Mesothelial cell of epicardium (in vitro differentiated cells): ENCODE results near the gene PROX2. TPM values are rescaled to one million over a fixed set of nuclear protein-coding genes. Genes with fewer than 3 reads are reported as not detected.

Source experiments
- DNase-seq, 2 experiments: peaks; one replicate each; pipeline ENCODE4 v3.0.0; 2021; ENCODE audit warnings: low spot score in 2 of 2; ENCODE audit not compliant: unreplicated experiment in 2 of 2
- H3K27ac Mint-ChIP-seq: 2 replicates; pipeline ENCODE4 v1.8.0; 2021; ENCODE audit warnings: mixed read lengths
- H3K27me3 Mint-ChIP-seq: 2 replicates; pipeline ENCODE4 v1.8.0; 2021; ENCODE audit warnings: low read depth, mixed read lengths
- H3K36me3 Mint-ChIP-seq: 2 replicates; pipeline ENCODE4 v1.8.0; 2021; ENCODE audit warnings: mixed read lengths
- H3K4me1 Mint-ChIP-seq: 2 replicates; pipeline ENCODE4 v1.8.0; 2021; ENCODE audit warnings: mixed read lengths
- H3K4me3 Mint-ChIP-seq: 2 replicates; pipeline ENCODE4 v1.8.0; 2021; ENCODE audit warnings: mild to moderate bottlenecking, moderate library complexity, mixed read lengths
- H3K9me3 Mint-ChIP-seq: 2 replicates; pipeline ENCODE4 v1.8.0; 2021; ENCODE audit warnings: mixed read lengths
- CTCF ChIP-seq: fragments of 200-600 bp; sonication (generic); IDR thresholded peaks from one replicate; pipeline ENCODE4 v1.5.0; 2021; ENCODE audit warnings: antibody characterized with exemption; ENCODE audit not compliant: unreplicated experiment
- total RNA-seq: library from RNA; stranded (reverse); gene quantifications from 3 replicates; pipeline ENCODE4 v1.2.1, GENCODE V29; 2021

PROX2 gene
- total RNA-seq, 1 donor from 2014 or later, result not detected

DNA sequence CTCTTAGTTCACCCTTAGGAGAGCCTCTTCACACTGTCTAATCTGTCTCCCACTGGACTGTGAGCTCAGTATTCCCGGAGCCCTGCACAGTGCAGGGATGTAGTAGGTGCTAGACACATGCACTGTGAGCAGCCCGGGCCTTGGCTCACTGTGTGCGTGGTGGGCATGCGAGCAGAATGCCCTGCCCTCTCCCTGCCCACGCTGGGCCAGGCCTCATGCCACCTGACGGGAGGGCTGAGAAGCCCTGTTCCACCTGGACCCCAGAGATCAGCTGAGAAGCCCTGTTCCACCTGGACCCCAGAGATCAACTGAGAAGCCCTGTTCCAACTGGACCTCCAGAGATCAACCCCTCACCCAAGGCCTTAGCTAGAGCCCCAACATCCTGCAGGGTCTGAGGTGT lies 36.2 kb upstream of the PROX2 start:
- no peaks in the 10 kb centered on the region for H3K36me3 Mint-ChIP-seq
- H3K4me3 Mint-ChIP-seq, result no peak overlapping the region
- peaks cover 2% of the 10 kb centered on the region for H3K4me1 Mint-ChIP-seq
- no peaks in the 10 kb centered on the region for H3K9me3 Mint-ChIP-seq
- no peaks in the 10 kb centered on the region for H3K27me3 Mint-ChIP-seq
- DNase-seq, result no peak
- no peak for TF ChIP-seq CTCF
- no peak overlapping the region for H3K27ac Mint-ChIP-seq

DNA sequence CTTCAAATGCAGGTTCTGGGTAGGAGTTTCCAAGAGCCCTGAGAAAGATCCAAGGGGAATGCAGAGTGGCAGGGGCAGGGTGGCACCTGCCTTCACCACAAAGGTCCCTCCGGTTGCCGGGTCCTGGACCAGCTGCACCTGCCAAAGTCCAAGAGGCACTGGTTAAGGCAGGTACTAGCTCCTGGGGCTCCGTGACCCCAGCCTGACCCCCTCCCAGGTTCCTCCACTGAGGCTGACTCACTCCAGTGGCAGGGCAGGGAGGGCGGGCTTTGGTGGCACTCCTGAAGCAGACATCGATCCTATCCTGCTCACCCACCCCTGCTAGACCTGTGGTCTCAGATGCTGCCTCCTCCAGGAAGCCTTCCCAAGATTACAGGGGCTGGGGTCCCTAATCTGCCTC lies 35.8 kb upstream of the PROX2 start:
- no peak overlapping the region for H3K27ac Mint-ChIP-seq
- no peaks in the 10 kb centered on the region for H3K27me3 Mint-ChIP-seq
- H3K4me3 Mint-ChIP-seq, result no peak overlapping the region
- DNase-seq, result no peak
- H3K4me1 Mint-ChIP-seq, result peaks cover 2% of the 10 kb centered on the region
- H3K36me3 Mint-ChIP-seq, result no peaks in the 10 kb centered on the region
- no peak for TF ChIP-seq CTCF
- no peaks in the 10 kb centered on the region for H3K9me3 Mint-ChIP-seq

DNA sequence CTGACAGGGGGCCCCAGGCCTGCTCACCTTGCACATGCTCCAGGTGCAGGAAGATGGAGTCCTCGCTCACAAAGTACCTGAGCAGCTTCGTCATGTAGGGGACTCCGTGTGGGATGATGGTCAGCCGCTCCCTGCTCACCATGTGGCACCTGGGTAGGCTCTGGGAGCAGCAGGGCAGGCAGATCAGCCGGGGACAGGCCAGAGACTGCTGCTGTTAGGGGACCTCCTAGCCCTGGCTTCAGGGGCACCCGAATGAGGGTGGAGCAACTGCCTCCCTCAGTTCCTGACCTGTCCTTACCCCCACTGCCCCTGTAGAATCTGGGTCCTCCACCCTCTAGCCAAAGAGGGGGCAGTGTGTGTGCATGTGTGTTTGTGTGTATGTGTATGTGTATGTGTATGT lies 35.3 kb upstream of the PROX2 start:
- Mint-ChIP-seq H3K27me3 (no peaks in the 10 kb centered on the region), H3K9me3 (no peaks in the 10 kb centered on the region), H3K27ac (no peak overlapping the region), H3K4me1 (peaks cover 2% of the 10 kb centered on the region), H3K36me3 (no peaks in the 10 kb centered on the region), H3K4me3 (no peak overlapping the region)
- no peak for TF ChIP-seq CTCF
- no peak for DNase-seq

DNA sequence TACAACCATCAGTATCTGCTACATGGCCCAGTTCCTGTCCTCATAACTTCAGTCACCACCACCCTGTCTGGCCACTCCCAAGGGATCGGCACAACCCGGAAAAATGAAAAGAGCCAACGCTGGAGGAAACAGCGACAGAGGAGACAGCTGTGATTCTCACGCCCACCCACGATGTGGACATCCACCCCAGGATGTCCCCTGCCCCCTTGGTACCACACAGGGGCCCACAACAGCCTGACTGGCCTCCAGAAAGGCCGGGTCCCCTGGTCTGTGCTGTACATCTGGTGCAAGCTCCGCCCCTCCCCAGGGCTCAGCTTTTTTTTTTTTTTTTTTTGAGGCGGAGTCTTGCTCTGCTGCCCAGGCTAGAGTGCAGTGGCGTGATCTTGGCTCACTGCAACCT lies 34.6 kb upstream of the PROX2 start:
- Mint-ChIP-seq H3K27me3 (no peaks in the 10 kb centered on the region), H3K27ac (no peak overlapping the region), H3K9me3 (no peaks in the 10 kb centered on the region), H3K4me1 (peaks cover 2% of the 10 kb centered on the region), H3K36me3 (no peaks in the 10 kb centered on the region), H3K4me3 (no peak overlapping the region)
- DNase-seq, result no peak
- no peak for TF ChIP-seq CTCF

DNA sequence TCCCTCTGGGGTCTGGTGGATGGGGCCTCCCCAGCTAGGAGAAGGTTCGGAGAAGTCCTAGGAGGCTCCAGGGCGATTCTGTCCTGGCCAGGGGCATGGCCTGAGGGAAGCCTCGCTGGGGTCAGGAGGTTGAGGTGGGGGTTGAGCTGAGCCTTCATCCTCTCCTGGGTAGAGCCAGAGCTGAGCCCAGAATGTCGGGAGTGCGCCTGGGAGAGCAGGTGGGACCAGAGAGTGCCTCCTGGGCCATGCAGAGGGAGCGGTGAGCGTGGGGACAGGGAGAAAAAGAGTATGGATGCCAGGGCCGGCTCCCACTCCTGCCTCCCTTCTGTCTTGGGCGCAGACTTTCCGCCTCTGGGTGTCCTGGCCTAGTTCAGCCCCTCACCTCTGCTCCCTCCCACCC lies 34.0 kb upstream of the PROX2 start:
- no peaks in the 10 kb centered on the region for H3K9me3 Mint-ChIP-seq
- no peaks in the 10 kb centered on the region for H3K36me3 Mint-ChIP-seq
- H3K27me3 Mint-ChIP-seq, result no peaks in the 10 kb centered on the region
- no peak for TF ChIP-seq CTCF
- DNase-seq, result no peak
- H3K4me1 Mint-ChIP-seq, result peaks cover 2% of the 10 kb centered on the region
- no peak overlapping the region for H3K27ac Mint-ChIP-seq
- H3K4me3 Mint-ChIP-seq, result no peak overlapping the region

DNA sequence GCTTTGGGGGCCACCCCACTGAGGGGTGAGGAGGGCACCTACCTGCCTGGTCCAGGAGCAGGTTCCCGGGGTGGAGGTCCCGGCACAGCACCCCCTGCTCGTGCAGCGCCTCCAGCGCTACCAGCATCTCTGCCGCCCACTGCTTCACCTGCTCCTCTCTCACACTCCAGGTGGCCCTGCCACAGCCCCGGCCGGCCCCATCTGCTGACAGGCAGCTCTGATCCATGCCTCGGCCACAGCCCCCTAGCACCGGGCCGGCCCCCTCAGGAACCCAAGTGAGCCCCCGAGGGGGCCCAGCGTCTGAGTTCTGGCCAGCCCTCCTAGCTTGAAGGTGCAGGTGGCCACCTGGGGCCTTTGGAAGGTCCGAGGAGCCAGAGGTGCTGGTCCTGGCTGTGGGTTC lies 33.6 kb upstream of the PROX2 start:
- Mint-ChIP-seq H3K4me3 (no peak overlapping the region), H3K9me3 (no peaks in the 10 kb centered on the region), H3K4me1 (peaks cover 2% of the 10 kb centered on the region), H3K27me3 (no peaks in the 10 kb centered on the region), H3K27ac (no peak overlapping the region), H3K36me3 (no peaks in the 10 kb centered on the region)
- no peak for TF ChIP-seq CTCF
- no peak for DNase-seq
